MM.1S (cell line): ENCODE data around the gene MVK.

ENCODE experiments used
- EZH2phosphoT487 ChIP-seq: fragments of 300-600 bp; sonication (generic); IDR thresholded peaks from 2 replicates; pipeline ENCODE4 v1.6.1; 2018; ENCODE audit warnings: antibody characterized with exemption, low read length
- TF ChIP-seq, protein P1 (sequence below): fragments of 300-600 bp; sonication (generic); IDR thresholded peaks from 2 replicates; pipeline ENCODE4 v1.5.1; 2016; ENCODE audit warnings: antibody characterized with exemption, low read length, mixed read lengths

GRCh38 chr12:109617491-109617890 lies 43.9 kb downstream of the MVK start:
- TF ChIP-seq, protein P1, sequence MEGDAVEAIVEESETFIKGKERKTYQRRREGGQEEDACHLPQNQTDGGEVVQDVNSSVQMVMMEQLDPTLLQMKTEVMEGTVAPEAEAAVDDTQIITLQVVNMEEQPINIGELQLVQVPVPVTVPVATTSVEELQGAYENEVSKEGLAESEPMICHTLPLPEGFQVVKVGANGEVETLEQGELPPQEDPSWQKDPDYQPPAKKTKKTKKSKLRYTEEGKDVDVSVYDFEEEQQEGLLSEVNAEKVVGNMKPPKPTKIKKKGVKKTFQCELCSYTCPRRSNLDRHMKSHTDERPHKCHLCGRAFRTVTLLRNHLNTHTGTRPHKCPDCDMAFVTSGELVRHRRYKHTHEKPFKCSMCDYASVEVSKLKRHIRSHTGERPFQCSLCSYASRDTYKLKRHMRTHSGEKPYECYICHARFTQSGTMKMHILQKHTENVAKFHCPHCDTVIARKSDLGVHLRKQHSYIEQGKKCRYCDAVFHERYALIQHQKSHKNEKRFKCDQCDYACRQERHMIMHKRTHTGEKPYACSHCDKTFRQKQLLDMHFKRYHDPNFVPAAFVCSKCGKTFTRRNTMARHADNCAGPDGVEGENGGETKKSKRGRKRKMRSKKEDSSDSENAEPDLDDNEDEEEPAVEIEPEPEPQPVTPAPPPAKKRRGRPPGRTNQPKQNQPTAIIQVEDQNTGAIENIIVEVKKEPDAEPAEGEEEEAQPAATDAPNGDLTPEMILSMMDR: no peak
- no peak for TF ChIP-seq EZH2phosphoT487
